8988T (cell line): ENCODE results near the gene HOXB4.

Source experiments
- DNase-seq: peaks from one replicate; pipeline ENCODE4 v3.0.0; 2011

The HOXB4 gene

GRCh38 chr17:48569240-48569582, 8.9 kb downstream of the HOXB4 start:
- no peak for DNase-seq

- DNase-seq, result no peak
Measured at GRCh38 chr17:48568499-48569239, 9.5 kb downstream of the HOXB4 start.

- no peak for DNase-seq
Measured at GRCh38 chr17:48567646-48568354, 10.3 kb downstream of the HOXB4 start.

- no peak for DNase-seq
Measured at GRCh38 chr17:48567209-48567608, 10.9 kb downstream of the HOXB4 start.

- no peak for DNase-seq
Measured at GRCh38 chr17:48566717-48567116, 11.4 kb downstream of the HOXB4 start.

- DNase-seq, result no peak
Measured at GRCh38 chr17:48565925-48566710, 12.0 kb downstream of the HOXB4 start.

- DNase-seq, result no peak
Measured at GRCh38 chr17:48565022-48565554, 13.1 kb downstream of the HOXB4 start.

- DNase-seq, result no peak
Measured at GRCh38 chr17:48564188-48565021, 13.7 kb downstream of the HOXB4 start.

- no peak for DNase-seq
Measured at GRCh38 chr17:48563867-48564187, 14.3 kb downstream of the HOXB4 start.

GRCh38 chr17:48563385-48563838, 14.7 kb downstream of the HOXB4 start:
- no peak for DNase-seq

- DNase-seq, result no peak
Measured at GRCh38 chr17:48562934-48563333, 15.2 kb downstream of the HOXB4 start.

GRCh38 chr17:48561884-48562810, 16.0 kb downstream of the HOXB4 start:
- peak; percentile 93 for DNase-seq

- no peak for DNase-seq
Measured at GRCh38 chr17:48559840-48560817, 18.0 kb downstream of the HOXB4 start.

GRCh38 chr17:48559122-48559839, 18.9 kb downstream of the HOXB4 start:
- no peak for DNase-seq

GRCh38 chr17:48558831-48559121, 19.4 kb downstream of the HOXB4 start:
- DNase-seq, result no peak

GRCh38 chr17:48558057-48558830, 19.9 kb downstream of the HOXB4 start:
- DNase-seq, result no peak

GRCh38 chr17:48556576-48557401, 21.4 kb downstream of the HOXB4 start:
- DNase-seq, result no peak

- no peak for DNase-seq
Measured at GRCh38 chr17:48556229-48556575, 21.9 kb downstream of the HOXB4 start.
